Peyer's patch (tissue), 4 donors: ENCODE results near the gene PCDHB2.

Source experiments
- CTCF ChIP-seq, 6 experiments: fragments of 450-650 bp in 4 of 6; fragments of 200-600 bp in 2 of 6; sonication (generic) in 1 of 6; IDR thresholded peaks; one replicate each; pipeline ENCODE4 v1.5.1; 2017 to 2019; ENCODE audit warnings: antibody characterized with exemption in 6 of 6, mild to moderate bottlenecking in 3 of 6, moderate library complexity in 1 of 6
- POLR2A ChIP-seq, 2 donors: fragments of 450-650 bp; IDR thresholded peaks; one replicate each; pipeline ENCODE4 v1.5.1; 2017; ENCODE audit warnings: antibody characterized with exemption in 2 of 2, mild to moderate bottlenecking in 2 of 2, moderate library complexity in 2 of 2

- TF ChIP-seq CTCF (IDR thresholded peaks at IDR 0.05), result no peak
- no peak for TF ChIP-seq POLR2A (IDR thresholded peaks at IDR 0.05)
Measured at GRCh38 chr5:141121985-141122384, 27.6 kb downstream of the PCDHB2 start.
